Jurkat, Clone E6-1 (cell line): Measurements from ENCODE around the gene PCDHGB1.
"Not testable (repeated sequence)": the region's sequence is repeated elsewhere in the genome, so short reads cannot be mapped to it uniquely, and the experiment has no call there.

Experiments used
- DNase-seq: peaks from one replicate; pipeline ENCODE4 v3.0.0-alpha.2; 2011; ENCODE audit warnings: low read depth, low spot score
- H3K4me3 ChIP-seq: 2 replicates; pipeline ENCODE4 v1.5.1; 2011; ENCODE audit warnings: mild to moderate bottlenecking, low read length, control low read depth, moderate library complexity

Gene PCDHGB1

DNA sequence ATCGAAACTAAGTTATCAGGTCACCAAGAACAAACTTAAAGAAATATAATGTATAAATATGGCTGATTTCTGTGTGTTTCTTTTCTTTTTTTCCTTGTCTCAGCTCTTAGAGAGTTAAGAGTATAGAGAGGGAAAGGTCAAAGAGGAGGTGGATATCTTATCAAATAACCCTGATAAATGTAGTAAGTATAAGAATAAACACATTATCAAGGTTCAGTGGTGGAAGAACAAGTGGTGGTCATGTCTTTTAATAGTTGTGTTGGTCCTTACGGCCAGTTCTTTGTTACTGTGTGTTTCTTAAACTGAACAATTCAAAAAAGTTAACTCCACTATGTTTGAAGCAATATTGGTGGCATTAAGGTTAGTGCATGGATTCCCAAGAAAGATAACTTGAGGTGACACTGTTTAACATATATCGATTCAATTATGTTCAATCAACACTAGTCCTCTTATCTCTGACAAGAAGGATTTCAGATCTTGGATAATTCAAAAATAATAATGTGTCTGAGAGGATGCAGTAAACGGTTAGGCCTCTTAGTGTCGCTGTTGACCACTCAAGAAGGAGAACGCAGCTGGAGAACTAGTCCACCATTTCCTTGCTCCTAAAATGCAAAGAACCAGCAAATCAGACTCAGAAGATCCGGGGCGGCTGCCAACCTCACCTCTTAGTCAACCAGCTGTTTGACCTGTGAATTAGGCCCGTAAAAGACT is 6.5 kb upstream of the PCDHGB1 start, which contains the start of gene PCDHGA3:
PCDHGA3 (plus strand) TSS at position 588 of the 711 bp plus-strand sequence. CDS start 205 bp downstream, outside the sequence.
- no peak for DNase-seq
- no peak within 1 kb of the TSS for H3K4me3 ChIP-seq

DNA sequence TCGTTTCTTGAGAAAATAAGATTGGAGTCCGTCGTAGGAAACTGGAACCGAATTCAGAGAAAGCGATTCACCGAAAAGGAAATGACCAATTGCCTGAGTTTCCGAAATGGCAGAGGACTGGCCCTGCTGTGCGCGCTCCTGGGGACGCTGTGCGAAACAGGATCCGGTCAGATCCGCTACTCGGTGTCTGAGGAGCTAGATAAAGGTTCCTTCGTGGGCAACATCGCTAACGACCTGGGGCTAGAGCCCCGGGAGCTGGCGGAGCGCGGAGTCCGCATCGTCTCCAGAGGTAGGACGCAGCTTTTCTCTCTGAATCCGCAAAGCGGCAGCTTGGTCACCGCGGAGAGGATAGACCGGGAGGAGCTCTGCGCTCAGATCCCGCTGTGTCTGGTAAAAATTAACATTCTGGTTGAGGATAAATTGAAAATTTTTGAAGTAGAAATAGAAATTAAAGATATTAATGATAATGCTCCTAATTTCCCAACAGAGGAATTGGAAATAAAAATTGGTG is 5.9 kb upstream of the PCDHGB1 start:
- DNase-seq, result no peak
- no peak overlapping the region for H3K4me3 ChIP-seq

DNA sequence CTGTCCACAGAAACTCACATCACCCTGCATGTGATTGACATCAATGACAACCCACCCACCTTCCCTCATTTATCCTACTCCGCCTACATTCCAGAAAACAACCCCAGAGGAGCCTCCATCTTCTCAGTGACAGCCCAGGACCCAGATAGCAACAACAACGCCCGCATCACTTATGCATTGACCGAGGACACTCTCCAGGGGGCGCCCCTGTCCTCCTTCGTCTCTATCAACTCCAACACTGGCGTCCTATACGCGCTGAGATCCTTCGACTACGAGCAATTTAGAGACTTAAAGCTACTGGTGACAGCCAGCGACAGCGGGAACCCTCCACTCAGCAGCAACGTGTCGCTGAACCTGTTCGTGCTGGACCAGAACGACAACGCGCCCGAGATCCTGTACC is 4.6 kb upstream of the PCDHGB1 start:
- no peak overlapping the region for H3K4me3 ChIP-seq
- DNase-seq, result no peak

DNA sequence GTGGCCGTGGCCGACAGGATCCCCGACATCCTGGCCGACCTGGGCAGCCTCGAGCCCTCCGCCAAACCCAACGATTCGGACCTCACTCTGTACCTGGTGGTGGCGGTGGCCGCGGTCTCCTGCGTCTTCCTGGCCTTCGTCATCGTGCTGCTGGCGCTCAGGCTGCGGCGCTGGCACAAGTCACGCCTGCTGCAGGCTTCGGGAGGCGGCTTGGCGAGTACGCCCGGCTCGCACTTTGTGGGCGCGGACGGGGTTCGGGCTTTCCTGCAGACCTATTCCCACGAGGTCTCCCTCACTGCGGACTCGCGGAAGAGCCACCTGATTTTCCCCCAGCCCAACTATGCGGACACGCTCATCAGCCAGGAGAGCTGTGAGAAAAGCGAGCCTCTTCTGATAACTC is 3.9 kb upstream of the PCDHGB1 start:
- not testable (repeated sequence) for DNase-seq, H3K4me3 ChIP-seq

DNA sequence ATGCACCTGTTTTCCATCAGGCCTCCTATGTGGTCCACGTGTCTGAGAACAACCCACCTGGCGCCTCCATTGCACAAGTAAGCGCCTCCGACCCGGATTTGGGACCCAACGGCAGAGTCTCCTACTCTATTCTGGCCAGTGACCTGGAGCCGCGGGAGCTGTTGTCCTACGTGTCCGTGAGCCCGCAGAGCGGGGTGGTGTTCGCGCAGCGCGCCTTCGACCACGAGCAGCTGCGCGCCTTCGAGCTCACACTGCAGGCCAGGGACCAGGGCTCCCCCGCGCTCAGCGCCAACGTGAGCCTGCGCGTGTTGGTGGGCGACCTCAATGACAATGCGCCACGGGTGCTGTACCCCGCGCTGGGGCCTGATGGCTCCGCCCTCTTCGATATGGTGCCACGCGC is 1.7 kb downstream of the PCDHGB1 start:
- no peak overlapping the region for H3K4me3 ChIP-seq
- DNase-seq, result no peak

DNA sequence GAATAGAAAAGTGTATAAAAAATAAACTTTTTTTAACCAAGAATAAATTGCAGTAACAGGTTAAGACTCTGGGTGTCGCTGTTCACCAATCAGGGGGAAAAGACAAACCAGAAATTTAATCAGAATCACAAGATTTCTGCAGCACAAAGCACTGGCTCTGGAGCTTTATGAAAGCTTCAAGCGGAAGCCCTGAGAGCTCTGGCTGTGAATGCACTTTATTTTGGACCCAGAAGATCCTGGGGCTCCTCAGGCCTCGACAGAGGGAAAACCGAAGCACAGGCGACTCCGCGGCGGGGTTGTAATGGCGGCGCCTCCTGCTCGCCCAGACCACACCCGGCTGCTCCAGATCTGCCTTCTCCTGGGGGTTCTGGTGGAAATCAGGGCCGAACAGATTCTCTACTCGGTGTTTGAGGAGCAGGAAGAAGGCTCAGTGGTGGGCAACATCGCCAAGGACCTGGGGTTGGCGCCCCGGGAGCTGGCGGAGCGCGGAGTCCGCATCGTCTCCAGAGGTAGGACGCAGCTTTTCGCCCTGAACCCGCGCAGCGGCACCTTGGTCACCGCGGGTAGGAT is 5.1 kb downstream of the PCDHGB1 start, which contains the start of gene PCDHGA4:
PCDHGA4 (plus strand) TSS at position 122 of the 570 bp plus-strand sequence; CDS start at position 209, 87 bp downstream.
- no peak within 1 kb of the TSS for H3K4me3 ChIP-seq

DNA sequence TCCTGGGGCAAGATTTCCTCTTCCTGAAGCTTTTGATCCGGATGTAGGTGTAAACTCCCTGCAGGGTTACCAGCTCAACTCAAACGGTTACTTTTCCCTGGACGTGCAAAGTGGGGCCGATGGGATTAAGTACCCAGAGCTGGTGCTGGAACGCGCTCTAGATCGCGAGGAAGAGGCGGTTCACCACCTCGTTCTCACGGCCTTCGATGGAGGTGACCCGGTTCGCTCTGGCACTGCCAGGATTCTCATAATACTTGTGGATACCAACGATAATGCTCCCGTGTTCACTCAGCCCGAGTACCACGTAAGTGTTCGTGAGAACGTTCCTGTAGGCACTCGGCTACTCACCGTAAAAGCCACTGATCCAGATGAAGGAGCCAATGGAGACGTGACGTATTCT is 5.7 kb downstream of the PCDHGB1 start:
- no peak for DNase-seq
- no peak overlapping the region for H3K4me3 ChIP-seq

More for the DNA sequence above, 5.1 kb downstream of the PCDHGB1 start, which contains the start of gene PCDHGA4:
- DNase-seq, result no peak

DNA sequence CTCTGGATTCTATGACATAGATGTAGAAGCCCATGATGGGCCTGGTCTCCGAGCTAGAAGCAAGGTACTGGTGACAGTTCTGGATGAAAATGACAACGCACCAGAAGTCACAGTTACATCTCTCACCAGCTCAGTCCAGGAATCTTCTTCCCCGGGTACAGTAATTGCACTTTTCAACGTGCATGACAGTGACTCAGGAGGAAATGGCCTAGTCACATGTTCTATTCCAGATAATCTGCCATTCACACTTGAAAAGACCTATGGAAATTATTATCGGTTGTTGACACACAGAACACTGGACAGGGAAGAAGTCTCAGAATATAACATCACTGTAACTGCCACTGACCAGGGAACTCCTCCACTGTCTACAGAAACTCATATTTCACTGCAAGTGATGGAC is 6.2 kb downstream of the PCDHGB1 start:
- H3K4me3 ChIP-seq, result no peak overlapping the region
- no peak for DNase-seq

DNA sequence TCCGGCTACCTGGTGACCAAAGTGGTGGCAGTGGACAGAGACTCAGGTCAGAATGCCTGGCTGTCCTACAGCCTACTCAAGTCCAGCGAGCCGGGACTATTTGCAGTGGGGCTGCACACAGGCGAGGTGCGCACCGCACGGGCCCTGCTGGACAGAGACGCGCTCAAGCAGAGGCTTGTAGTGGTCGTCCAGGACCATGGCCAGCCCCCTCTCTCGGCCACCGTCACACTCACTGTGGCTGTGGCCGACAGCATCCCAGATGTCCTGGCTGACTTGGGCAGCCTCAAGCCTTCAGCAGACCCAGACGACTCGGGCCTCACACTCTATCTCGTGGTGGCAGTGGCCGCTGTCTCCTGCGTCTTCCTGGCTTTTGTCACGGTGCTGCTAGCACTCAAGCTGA is 7.1 kb downstream of the PCDHGB1 start:
- H3K4me3 ChIP-seq, result no peak overlapping the region
- no peak for DNase-seq

DNA sequence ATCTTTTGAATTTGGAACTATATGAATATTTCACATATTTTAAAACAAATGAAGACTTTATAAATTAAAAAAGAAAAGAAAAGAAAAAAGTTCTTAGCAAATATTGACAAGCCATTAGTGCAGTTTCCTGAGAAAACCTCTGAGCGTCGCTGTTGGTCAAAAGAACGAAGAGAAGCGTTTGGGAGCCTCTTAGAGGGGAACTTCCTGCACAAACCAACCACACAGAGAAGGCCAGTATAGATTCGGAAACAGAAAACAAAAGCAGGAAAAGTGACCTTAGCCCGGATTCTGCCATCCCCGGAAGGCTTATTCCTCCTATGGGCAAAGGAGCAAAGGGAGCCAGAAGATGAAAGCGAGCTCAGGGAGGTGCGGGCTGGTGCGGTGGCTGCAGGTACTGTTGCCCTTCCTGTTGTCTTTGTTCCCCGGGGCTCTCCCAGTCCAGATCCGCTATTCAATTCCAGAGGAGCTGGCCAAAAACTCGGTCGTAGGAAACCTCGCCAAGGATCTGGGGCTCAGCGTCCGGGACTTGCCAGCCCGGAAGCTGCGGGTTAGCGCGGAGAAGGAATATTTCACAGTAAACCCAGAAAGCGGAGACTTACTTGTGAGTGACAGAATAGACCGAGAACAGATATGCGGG is 10.0 kb downstream of the PCDHGB1 start, which contains the start of gene PCDHGB2:
PCDHGB2 (plus strand) TSS at position 205 of the 637 bp plus-strand sequence; CDS start at position 347, 142 bp downstream.
- H3K4me3 ChIP-seq, result no peak within 1 kb of the TSS
- peak; percentile 24 for DNase-seq

DNA sequence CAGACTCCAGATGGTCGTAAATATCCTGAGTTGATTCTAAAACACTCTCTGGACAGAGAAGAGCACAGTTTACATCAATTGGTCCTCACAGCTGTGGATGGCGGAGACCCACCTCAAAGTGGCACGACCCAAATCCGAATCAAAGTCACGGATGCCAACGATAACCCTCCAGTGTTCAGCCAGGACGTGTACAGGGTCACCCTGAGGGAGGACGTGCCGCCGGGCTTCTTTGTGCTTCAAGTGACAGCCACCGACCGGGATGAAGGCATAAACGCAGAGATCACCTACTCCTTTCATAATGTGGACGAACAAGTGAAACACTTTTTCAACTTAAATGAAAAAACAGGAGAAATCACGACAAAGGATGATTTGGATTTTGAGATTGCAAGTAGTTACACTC is 10.8 kb downstream of the PCDHGB1 start:
- H3K4me3 ChIP-seq, result no peak overlapping the region
- DNase-seq, result no peak

DNA sequence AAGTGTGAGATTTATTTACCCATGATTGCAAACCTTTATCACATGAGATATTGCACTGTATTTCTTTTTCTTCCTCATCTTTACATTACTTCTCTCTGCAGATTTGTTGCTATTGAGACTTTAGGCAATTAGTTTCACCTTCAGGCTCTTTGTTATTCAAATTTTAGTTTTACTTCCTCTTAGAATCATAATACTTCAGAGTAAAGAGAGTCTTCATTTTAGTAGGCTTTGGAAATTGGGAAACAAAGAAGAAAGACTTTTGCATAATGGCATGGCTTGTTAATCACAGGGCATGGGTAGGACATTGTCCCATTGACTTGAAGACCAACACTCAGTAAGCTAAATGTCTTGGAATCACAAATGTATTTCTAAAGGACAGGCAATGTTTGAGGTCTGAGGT is 12.8 kb downstream of the PCDHGB1 start:
- DNase-seq, result no peak
- H3K4me3 ChIP-seq, result no peak overlapping the region

DNA sequence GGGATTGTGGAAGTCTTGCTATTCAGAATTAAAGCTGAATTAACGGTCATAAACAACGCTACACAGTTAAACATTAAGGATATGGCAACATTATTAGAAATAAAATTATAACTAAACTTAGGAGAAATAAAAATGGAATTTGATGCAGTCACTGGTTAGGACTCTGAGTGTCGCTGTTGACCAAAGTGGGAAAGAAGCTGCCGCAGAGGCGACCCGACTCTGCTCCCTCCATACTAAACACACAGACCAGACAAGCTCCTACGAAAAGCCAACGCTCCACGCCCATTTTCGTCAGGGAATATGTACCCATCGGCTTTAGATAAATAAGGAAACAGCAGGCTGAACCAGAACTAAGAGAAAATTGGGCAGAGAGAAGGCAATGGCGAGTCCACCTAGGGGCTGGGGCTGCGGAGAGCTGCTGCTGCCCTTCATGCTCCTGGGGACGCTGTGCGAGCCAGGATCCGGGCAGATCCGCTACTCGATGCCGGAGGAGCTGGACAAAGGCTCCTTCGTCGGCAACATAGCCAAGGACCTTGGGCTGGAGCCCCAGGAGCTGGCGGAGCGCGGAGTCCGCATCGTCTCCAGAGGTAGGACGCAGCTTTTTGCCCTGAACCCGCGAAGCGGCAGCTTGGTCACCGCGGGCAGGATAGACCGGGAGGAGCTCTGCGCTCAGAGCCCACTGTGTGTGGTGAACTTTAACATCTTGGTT is 14.2 kb downstream of the PCDHGB1 start, which contains the start of gene PCDHGA5:
PCDHGA5 (plus strand) TSS at position 211 of the 709 bp plus-strand sequence; CDS start at position 380, 169 bp downstream.
- H3K4me3 ChIP-seq, result no peak within 1 kb of the TSS
- no peak for DNase-seq

DNA sequence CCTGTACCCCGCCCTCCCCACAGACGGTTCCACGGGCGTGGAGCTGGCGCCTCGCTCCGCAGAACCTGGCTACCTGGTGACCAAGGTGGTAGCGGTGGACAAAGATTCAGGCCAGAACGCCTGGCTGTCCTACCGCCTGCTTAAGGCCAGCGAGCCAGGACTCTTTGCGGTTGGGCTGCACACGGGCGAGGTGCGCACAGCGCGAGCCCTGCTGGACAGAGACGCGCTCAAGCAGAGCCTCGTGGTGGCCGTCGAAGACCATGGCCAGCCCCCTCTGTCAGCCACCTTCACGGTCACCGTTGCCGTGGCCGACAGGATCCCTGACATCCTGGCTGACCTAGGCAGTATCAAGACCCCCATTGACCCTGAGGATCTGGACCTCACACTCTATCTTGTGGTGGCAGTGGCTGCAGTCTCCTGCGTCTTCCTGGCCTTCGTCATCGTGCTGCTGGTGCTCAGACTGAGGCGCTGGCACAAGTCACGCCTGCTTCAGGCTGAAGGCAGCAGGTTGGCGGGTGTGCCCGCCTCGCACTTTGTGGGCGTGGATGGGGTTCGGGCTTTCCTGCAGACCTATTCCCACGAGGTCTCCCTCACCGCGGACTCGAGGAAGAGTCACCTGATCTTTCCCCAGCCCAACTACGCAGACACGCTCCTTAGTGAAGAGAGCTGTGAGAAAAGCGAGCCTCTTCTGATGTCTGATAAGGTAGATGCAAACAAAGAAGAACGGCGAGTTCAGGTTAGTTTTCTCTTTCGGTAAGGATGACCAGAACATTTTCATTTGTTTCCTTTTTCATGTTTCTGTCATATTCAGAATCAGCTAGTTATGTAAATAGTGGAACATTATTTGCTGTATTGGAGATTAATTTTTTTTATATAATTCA is 16.4 kb downstream of the PCDHGB1 start:
- H3K4me3 ChIP-seq, result no peak overlapping the region
- no peak for DNase-seq

DNA sequence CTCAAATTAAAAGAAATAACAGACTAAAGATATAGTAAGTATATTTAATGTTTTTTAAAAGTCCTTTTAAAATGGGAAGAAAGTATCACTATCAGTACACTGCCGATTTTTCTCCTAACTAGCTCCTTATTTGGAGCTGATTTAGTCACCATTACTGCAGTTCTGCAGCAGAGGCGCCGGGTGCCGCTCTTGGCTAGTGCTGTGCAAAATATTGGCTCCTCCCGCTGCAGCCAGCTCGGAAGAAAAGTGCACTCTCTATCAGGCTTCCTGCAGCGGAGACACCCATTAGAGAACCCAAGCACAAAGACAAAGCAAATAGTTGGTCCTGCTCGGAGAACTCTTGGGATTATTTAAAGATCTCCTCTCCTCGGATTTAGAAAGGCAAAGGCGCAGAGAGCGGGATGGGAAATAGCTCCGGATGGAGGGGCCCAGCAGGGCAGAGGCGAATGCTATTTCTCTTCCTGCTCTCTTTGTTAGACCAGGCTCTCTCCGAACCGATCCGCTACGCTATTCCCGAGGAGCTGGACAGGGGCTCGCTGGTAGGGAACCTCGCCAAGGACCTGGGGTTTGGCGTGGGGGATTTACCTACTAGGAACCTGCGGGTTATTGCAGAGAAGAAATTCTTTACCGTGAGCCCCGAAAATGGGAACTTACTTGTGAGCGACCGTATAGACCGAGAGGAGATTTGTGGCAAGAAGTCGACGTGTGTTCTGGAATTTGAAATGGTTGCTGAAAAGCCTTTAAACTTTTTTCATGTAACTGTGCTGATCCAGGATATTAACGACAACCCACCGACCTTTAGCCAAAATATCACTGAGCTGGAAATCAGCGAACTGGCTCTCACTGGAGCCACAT is 20.3 kb downstream of the PCDHGB1 start, which contains the start of gene PCDHGB3:
PCDHGB3 (plus strand) TSS at position 249 of the 855 bp plus-strand sequence; CDS start at position 402, 153 bp downstream.
- DNase-seq, result no peak
- H3K4me3 ChIP-seq, result no peak within 1 kb of the TSS

DNA sequence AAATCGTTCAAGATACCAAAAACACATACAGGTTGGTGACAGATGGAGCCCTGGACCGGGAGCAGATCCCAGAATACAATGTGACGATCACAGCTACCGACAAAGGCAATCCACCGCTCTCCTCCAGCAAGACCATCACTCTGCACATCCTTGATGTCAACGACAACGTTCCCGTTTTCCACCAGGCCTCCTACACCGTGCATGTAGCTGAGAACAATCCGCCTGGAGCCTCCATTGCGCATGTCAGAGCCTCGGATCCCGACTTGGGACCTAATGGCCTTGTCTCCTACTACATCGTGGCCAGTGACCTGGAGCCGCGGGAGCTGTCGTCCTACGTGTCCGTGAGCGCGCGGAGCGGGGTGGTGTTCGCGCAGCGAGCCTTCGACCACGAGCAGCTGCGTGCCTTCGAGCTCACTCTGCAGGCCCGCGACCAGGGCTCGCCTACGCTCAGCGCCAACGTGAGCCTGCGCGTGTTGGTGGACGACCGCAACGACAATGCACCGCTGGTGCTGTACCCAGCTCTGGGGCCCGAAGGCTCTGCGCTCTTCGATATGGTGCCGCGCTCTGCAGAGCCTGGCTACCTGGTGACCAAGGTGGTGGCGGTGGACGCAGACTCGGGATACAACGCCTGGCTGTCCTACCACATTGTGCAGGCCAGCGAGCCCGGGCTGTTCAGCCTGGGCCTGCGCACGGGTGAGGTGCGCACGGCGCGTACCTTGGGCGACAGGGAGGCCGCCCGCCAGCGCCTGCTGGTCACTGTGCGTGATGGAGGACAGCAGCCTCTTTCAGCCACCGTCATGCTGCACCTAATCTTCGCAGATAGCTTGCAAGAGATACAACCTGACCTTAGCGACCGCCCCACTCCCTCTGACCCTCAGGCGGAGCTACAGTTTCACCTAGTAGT is 21.9 kb downstream of the PCDHGB1 start:
- no peak overlapping the region for H3K4me3 ChIP-seq
- no peak for DNase-seq
